ENCODE measurements around the gene GLCCI1. TPM values are rescaled to one million over a fixed set of nuclear protein-coding genes. Genes with fewer than 3 reads are reported as not detected.
"Not testable (repeated sequence)": the region's sequence is repeated elsewhere in the genome, so short reads cannot be mapped to it uniquely, and the experiment has no call there.

GLCCI1 gene
- total and polyA plus RNA-seq, 2 donors, result 5.0 to 33.4 TPM

- Histone ChIP-seq H3K4me3 (ENCODE audit: low read depth, low read length) (no peak overlapping the region), H3K4me1 (ENCODE audit: insufficient read depth) (no peaks in the 10 kb centered on the region), H3K36me3 (ENCODE audit: insufficient read depth) (peaks cover 1% of the 10 kb centered on the region), H3K27ac (ENCODE audit: low read depth) (no peak overlapping the region)
- no peak for DNase-seq (ENCODE audit: extremely low spot score)
- WGBS, result 85% methylated on average over 6 of the region's 6 CpGs
These were observed 117.6 kb downstream of the GLCCI1 start for GRCh38 chr7:8086239-8086638.

DNA sequence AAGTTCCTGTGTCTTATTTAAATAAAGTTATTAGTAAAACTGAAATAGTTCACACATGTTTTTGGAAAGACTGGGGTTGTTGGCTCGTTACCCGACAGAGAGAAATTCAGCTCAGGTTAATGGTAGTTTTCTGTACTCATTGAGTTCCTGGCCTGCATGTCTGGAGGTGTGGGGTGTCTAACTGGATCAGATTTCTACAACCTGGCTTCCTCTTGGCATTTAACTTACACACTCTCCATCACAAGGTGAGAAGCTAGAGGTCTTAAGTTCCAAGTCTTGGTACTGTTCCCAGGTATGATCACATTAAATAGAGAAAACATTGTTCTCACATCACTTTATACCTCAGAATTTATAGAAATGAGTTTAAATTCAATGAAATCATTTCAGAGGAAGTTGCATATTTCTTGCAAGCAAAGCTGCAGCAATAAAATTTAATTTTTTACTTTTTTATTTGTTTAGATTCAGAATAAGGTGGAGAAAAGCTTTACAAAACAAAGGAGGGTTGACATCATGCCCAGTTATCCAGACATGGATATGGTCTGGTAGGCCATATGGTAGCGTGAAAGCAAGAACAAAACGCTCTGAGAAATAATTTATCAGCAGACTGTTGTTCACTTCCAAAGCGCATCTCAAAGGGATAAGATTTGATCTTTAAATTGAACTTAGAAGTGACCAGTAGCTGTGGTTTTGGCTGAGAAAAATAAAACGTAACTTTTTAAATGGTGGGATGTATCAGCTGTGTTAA is 120.6 kb downstream of the GLCCI1 start:
- Histone ChIP-seq H3K27ac (ENCODE audit: low read depth) (no peak overlapping the region), H3K4me3 (ENCODE audit: low read depth, low read length) (no peak overlapping the region), H3K36me3 (ENCODE audit: insufficient read depth) (peaks cover 1% of the 10 kb centered on the region), H3K4me1 (ENCODE audit: insufficient read depth) (no peaks in the 10 kb centered on the region)
- 91% methylated on average over 6 of the region's 6 CpGs for WGBS
- DNase-seq (ENCODE audit: extremely low spot score), result no peak

- Histone ChIP-seq H3K4me3 (ENCODE audit: low read depth, low read length) (no peak overlapping the region), H3K4me1 (ENCODE audit: insufficient read depth) (no peaks in the 10 kb centered on the region), H3K36me3 (ENCODE audit: insufficient read depth) (no peaks in the 10 kb centered on the region), H3K27ac (ENCODE audit: low read depth) (no peak overlapping the region)
- no peak for DNase-seq (ENCODE audit: extremely low spot score)
- 83% methylated on average over 2 of the region's 2 CpGs for WGBS
These were observed 123.5 kb downstream of the GLCCI1 start for GRCh38 chr7:8092140-8092539.

DNA sequence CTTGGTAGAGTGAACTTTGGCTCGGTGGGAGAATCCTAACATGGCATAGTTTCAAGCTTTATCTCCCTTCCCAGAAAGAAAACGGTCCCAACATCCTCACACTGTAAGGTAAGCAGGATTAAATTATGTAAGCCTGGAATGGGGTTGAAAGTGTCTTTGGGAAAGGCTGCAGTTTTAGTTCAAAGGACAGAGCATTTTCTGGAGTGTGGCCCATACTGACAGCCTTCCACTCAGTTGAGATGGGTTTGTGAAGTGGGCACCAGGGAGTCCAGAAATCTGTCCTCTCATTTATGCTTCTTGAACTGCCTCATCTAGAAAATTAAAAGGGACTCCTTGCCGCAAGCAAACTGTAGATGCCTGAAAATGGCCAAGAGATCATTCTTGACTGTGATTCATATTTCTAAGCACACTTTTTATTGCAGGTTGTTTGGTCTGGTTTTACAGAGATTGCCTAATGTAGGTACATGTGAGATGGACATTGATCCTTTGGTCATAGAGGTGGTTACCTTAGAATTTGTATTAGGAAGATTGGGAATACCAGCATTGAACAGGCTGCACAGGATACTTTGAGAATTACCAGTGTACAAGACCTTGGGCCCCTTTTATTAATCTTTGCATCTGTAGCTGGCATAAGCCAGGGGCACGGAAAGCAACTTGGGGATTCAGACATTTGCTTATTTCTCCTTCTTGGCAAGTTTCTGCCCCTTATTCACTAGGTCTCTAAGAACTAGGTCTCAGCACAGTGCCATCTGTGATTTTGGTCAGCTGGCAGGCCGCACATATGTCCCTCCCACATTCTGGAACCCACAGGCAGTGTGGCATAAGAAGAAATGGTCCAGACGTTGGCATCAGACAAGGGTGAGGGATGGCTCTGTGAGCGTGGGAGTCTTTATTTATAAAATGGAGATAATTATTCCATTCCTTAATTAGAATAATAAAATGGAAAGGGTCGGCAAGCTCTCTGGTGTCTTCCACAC is 125.9 kb downstream of the GLCCI1 start:
- Histone ChIP-seq H3K4me1 (ENCODE audit: insufficient read depth) (no peaks in the 10 kb centered on the region), H3K36me3 (ENCODE audit: insufficient read depth) (no peaks in the 10 kb centered on the region), H3K27ac (ENCODE audit: low read depth) (no peak overlapping the region), H3K4me3 (ENCODE audit: low read depth, low read length) (no peak overlapping the region)
- WGBS, result 77% methylated on average over 8 of the region's 8 CpGs
- DNase-seq (ENCODE audit: extremely low spot score), result no peak

- not testable (repeated sequence) for H3K36me3 ChIP-seq (ENCODE audit: insufficient read depth); H3K4me1 ChIP-seq (ENCODE audit: insufficient read depth); DNase-seq (ENCODE audit: extremely low spot score); H3K4me3 ChIP-seq (ENCODE audit: low read depth, low read length); H3K27ac ChIP-seq (ENCODE audit: low read depth)
- 95% methylated on average over 4 of the region's 4 CpGs for WGBS
These were observed 132.7 kb downstream of the GLCCI1 start for GRCh38 chr7:8101292-8101691.

GRCh38 chr7:8103282-8103681 is 134.7 kb downstream of the GLCCI1 start:
- H3K4me3 ChIP-seq (ENCODE audit: low read depth, low read length), result no peak overlapping the region
- WGBS, result 85% methylated on average over 9 of the region's 9 CpGs
- no peak overlapping the region for H3K27ac ChIP-seq (ENCODE audit: low read depth)
- H3K36me3 ChIP-seq (ENCODE audit: insufficient read depth), result no peaks in the 10 kb centered on the region
- no peak for DNase-seq (ENCODE audit: extremely low spot score)
- H3K4me1 ChIP-seq (ENCODE audit: insufficient read depth), result no peaks in the 10 kb centered on the region

GRCh38 chr7:8105449-8106095 is 137.0 kb downstream of the GLCCI1 start:
- DNase-seq (ENCODE audit: extremely low spot score), result no peak
- Histone ChIP-seq H3K4me1 (ENCODE audit: insufficient read depth) (no peaks in the 10 kb centered on the region), H3K36me3 (ENCODE audit: insufficient read depth) (no peaks in the 10 kb centered on the region), H3K4me3 (ENCODE audit: low read depth, low read length) (no peak overlapping the region), H3K27ac (ENCODE audit: low read depth) (no peak overlapping the region)
- WGBS, result 64% methylated on average over 4 of the region's 4 CpGs

DNA sequence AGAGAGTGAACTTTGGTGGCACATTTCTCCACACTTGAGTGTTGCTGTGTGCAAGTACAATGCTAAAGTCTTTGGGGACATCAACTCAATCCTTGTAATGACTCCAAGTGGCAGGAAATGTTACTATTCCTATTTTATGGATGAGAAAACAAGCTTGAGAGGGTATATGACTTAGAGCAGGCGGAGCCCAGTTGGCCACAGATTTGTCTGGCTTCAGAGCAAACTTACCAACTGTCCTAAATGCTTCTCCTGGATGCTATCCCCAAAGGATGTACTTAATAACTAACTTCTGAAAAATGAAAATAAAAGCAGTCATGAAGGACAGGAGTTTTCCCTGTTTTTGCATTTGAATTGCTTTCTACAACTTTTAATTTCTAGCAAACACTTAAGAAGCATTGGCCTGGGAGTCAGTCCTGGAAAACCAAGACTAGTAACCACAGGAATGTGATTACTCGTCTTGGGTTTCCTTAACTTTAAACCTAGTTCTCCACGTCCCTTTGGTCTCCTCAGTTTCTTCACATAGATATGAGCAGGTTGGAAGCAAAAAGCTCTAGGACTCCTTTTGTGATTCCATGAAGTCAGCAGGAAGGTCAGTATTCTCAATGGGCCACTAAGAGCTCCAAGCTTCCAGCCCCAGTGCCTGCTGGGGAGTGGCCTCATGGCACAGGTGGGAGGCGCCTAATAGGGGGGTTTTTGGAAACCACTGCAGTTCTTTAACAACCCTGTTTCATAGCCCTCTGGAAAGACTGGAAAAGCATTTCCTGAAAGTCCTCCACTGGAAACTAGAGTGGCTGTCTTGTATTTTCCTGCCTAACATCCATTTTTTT is 140.8 kb downstream of the GLCCI1 start:
- Histone ChIP-seq H3K36me3 (ENCODE audit: insufficient read depth) (no peaks in the 10 kb centered on the region), H3K4me3 (ENCODE audit: low read depth, low read length) (no peak overlapping the region), H3K4me1 (ENCODE audit: insufficient read depth) (no peaks in the 10 kb centered on the region), H3K27ac (ENCODE audit: low read depth) (no peak overlapping the region)
- DNase-seq (ENCODE audit: extremely low spot score), result no peak
- 64% methylated on average over 4 of the region's 4 CpGs for WGBS

GRCh38 chr7:8111282-8111960 is 142.8 kb downstream of the GLCCI1 start:
- no peaks in the 10 kb centered on the region for H3K4me1 ChIP-seq (ENCODE audit: insufficient read depth)
- 67% methylated on average over 11 of the region's 11 CpGs for WGBS
- H3K4me3 ChIP-seq (ENCODE audit: low read depth, low read length), result no peak overlapping the region
- H3K36me3 ChIP-seq (ENCODE audit: insufficient read depth), result no peaks in the 10 kb centered on the region
- no peak overlapping the region for H3K27ac ChIP-seq (ENCODE audit: low read depth)
- DNase-seq (ENCODE audit: extremely low spot score), result no peak

DNA sequence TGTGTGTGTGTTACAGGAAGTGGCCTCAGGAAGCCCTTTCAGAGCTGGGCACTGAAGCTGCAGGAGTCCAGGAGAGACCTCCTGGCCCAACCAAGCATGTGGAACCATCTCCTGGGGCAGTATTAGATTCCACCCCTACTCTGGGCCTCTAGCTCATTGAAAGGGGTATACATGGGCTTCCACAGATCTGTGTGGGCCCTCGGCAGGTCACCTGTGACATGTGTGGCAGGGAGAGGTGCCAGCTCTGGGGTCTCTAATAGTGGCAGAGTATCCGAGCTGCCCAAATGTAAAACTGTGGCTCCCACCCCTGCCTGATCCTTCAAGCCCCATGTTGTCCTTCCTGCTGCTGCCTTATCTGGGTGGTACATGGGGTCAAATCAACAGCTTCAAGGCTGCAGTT is 144.1 kb downstream of the GLCCI1 start:
- Histone ChIP-seq H3K4me3 (ENCODE audit: low read depth, low read length) (no peak overlapping the region), H3K27ac (ENCODE audit: low read depth) (no peak overlapping the region), H3K36me3 (ENCODE audit: insufficient read depth) (no peaks in the 10 kb centered on the region), H3K4me1 (ENCODE audit: insufficient read depth) (no peaks in the 10 kb centered on the region)
- no peak for DNase-seq (ENCODE audit: extremely low spot score)
- WGBS, result 97% methylated on average over 2 of the region's 2 CpGs

DNA sequence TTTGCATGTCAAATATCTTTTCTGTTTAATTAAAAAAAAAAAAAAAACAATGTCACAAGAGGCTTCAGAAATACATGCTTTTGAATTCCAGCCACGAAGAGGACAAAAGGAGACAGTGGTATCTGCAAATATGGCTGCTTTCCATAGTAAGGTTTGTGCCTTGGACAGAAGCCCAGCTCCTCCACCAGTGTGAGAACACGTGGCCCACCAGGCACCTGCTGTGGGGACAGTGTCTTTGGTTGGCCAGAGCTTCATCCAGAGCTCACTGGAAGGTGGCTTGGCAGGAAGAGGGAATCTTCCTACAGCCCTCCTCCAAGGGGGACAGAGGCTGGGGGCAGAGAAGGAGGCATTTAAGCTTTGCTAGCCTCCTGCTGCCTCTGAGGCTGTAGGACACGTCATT is 144.6 kb downstream of the GLCCI1 start:
- H3K4me1 ChIP-seq (ENCODE audit: insufficient read depth), result no peaks in the 10 kb centered on the region
- no peak for DNase-seq (ENCODE audit: extremely low spot score)
- H3K4me3 ChIP-seq (ENCODE audit: low read depth, low read length), result no peak overlapping the region
- H3K27ac ChIP-seq (ENCODE audit: low read depth), result no peak overlapping the region
- 88% methylated on average over 3 of the region's 3 CpGs for WGBS
- H3K36me3 ChIP-seq (ENCODE audit: insufficient read depth), result no peaks in the 10 kb centered on the region

DNA sequence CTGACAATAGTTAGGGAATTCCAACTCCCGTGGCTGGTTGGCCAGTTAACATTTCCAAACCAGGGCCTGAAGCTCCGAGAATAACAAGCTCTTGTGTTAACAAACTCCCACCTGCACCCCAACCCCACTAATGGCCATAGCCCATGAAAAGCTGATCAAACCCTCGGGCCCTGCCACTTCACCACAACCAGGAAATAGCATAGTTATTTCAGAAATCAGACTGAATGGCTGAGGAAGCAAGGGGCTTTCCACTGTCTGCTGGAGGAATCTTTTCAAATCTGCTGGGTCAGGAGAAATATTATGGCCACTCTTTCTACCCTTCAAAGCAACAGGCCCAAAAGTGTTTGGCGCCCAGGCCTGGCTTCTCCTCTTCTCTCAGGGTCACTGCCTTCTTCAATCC is 145.6 kb downstream of the GLCCI1 start:
- 87% methylated on average over 4 of the region's 4 CpGs for WGBS
- Histone ChIP-seq H3K4me1 (ENCODE audit: insufficient read depth) (no peaks in the 10 kb centered on the region), H3K27ac (ENCODE audit: low read depth) (no peak overlapping the region), H3K4me3 (ENCODE audit: low read depth, low read length) (no peak overlapping the region), H3K36me3 (ENCODE audit: insufficient read depth) (no peaks in the 10 kb centered on the region)
- DNase-seq (ENCODE audit: extremely low spot score), result no peak
